Esophagus muscularis mucosa (tissue), 4 donors: ENCODE data around the gene FLRT1.

Experiments used
- CTCF ChIP-seq, 3 experiments: fragments of 200-600 bp in 2 of 3; fragments of 450-650 bp in 1 of 3; sonication (generic) in 2 of 3; IDR thresholded peaks; one replicate each; pipeline ENCODE4 v1.5.1; 2017 to 2019; ENCODE audit warnings: antibody characterized with exemption in 3 of 3, mild to moderate bottlenecking in 2 of 3, moderate library complexity in 1 of 3
- EP300 ChIP-seq: sonication (generic); formaldehyde crosslinking; IDR thresholded peaks from one replicate; pipeline ENCODE4 v1.6.1; 2017; ENCODE audit warnings: antibody characterized with exemption
- POLR2A ChIP-seq: fragments of 450-650 bp; IDR thresholded peaks from one replicate; pipeline ENCODE4 v1.6.1; 2017; ENCODE audit warnings: antibody characterized with exemption, moderate library complexity, mild to moderate bottlenecking, low read depth
- POLR2AphosphoS5 ChIP-seq, 2 donors: sonication (generic); formaldehyde crosslinking; IDR thresholded peaks; one replicate each; pipeline ENCODE4 v1.6.1; 2017; ENCODE audit warnings: antibody characterized with exemption in 2 of 2

- no peak for TF ChIP-seq POLR2A
- TF ChIP-seq EP300, result no peak
- TF ChIP-seq CTCF (IDR thresholded peaks at IDR 0.05), result no peak
- TF ChIP-seq POLR2AphosphoS5 (IDR thresholded peaks at IDR 0.05), result no peak
Observed at GRCh38 chr11:64008283-64008913, 27.3 kb upstream of the FLRT1 start.
